Measurements from ENCODE around the gene SLC39A1. TPM values are rescaled to one million over a fixed set of nuclear protein-coding genes. Genes with fewer than 3 reads are reported as not detected.

Gene SLC39A1
- total and polyA plus RNA-seq, 2 of the 4 experiments (the other 2 are of a cell fraction), result 89.1 to 97.7 TPM

DNA sequence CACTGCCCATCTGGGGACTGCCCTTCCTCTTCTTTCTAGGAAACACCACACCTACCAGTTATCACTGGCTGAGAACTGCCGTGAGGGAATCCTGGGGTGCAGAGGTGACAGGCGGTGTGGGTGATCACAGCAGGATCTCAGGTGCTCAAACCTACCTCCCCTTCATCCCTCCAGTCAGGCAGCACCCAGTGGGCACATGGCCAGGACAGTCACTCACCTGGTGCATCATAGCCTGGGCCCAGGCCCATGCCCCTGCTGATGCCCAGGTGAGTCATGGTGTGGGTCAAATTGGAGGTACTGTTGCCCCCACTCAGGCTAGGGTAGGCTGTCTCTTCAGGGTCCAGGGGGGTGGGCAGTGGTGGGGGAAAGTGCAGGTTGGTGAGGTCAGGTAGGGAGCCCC lies 11.5 kb downstream of the SLC39A1 start:
- no CpG with 5 or more reads among the region's 2 CpGs for WGBS, 2 experiments (ENCODE audit: extremely low coverage in 2 of 2, insufficient read length in 1 of 2)
- CTCF ChIA-PET, result no interaction called here
- intact Hi-C loops (cut with micrococcal nuclease), result no loop called here

More for the DNA sequence above, 11.5 kb downstream of the SLC39A1 start:
- Histone ChIP-seq H3K27ac (ENCODE audit: insufficient read depth, low read length) (no peak overlapping the region), H3K56ac (ENCODE audit: extremely low read depth, insufficient read depth, low read length) (no peak overlapping the region), H3K4ac (ENCODE audit: low read depth, low read length) (no peak overlapping the region), H4K5ac (ENCODE audit: low read depth, low read length) (no peak overlapping the region), H3K36me3 (ENCODE audit: control insufficient read depth, insufficient read depth, low read length) (peaks cover 53% of the 10 kb centered on the region), H4K8ac (ENCODE audit: low read depth in 2 of 2, low read length in 2 of 2) (no peak overlapping the region), H2BK15ac (ENCODE audit: low read depth, low read length) (no peak overlapping the region), H2AK9ac (replicated peaks; ENCODE audit: low read depth, low read length, poor library complexity) (no peak overlapping the region), H3K4me3 (ENCODE audit: insufficient read depth, low read depth, low read length) (no peak overlapping the region), H3K23ac (ENCODE audit: low read depth, low read length) (no peak overlapping the region), H2AK5ac (ENCODE audit: low read depth, low read length) (no peak overlapping the region), H3K14ac (replicated peaks; ENCODE audit: low read depth, low read length) (no peak overlapping the region), H2AFZ (replicated peaks; ENCODE audit: low read length, poor library complexity) (peak overlapping the region; percentile 39), H3K79me1 (ENCODE audit: low read depth in 1 of 2, low read length in 2 of 2) (peaks cover 24 to 57% of the 10 kb centered on the region in 2 experiments), H3K9ac (ENCODE audit: low read depth, low read length) (no peak overlapping the region), H3K4me1 (ENCODE audit: control insufficient read depth, insufficient read depth, low read length) (peaks cover 9% of the 10 kb centered on the region), H2BK20ac (ENCODE audit: low read depth, low read length) (no peak overlapping the region), H3K9me3 (ENCODE audit: control insufficient read depth, insufficient read depth, low read length) (no peaks in the 10 kb centered on the region), H4K20me1 (ENCODE audit: insufficient read depth, low read length) (peaks cover 35% of the 10 kb centered on the region), H2BK120ac (ENCODE audit: low read depth, low read length) (no peak overlapping the region), H3K27me3 (ENCODE audit: control insufficient read depth, insufficient read depth, low read length) (no peaks in the 10 kb centered on the region), H3K18ac (ENCODE audit: low read depth, low read length) (no peak overlapping the region), H4K91ac (ENCODE audit: insufficient read depth, low read depth, low read length) (no peak overlapping the region), H3K9me1 (ENCODE audit: insufficient read depth, low read length) (peaks cover 11% of the 10 kb centered on the region; the same call in 1 of the 2 replicates), H3K4me2 (ENCODE audit: low read depth, low read length) (no peak overlapping the region), H2BK5ac (ENCODE audit: low read depth, low read length, poor library complexity, severe bottlenecking) (no peak overlapping the region)
- POLR2A ChIA-PET (ENCODE audit: unreplicated experiment), result no interaction called here
- dilution Hi-C loops (cut with HindIII; ENCODE audit: low sequenced_read_pairs, unreplicated experiment), result no loop called here
- BruUV-seq (replicated peaks), result no TSS peak
- DNase-seq (no peak), ATAC-seq (ENCODE audit: low read depth) (no peak)
- TF ChIP-seq, protein P1, sequence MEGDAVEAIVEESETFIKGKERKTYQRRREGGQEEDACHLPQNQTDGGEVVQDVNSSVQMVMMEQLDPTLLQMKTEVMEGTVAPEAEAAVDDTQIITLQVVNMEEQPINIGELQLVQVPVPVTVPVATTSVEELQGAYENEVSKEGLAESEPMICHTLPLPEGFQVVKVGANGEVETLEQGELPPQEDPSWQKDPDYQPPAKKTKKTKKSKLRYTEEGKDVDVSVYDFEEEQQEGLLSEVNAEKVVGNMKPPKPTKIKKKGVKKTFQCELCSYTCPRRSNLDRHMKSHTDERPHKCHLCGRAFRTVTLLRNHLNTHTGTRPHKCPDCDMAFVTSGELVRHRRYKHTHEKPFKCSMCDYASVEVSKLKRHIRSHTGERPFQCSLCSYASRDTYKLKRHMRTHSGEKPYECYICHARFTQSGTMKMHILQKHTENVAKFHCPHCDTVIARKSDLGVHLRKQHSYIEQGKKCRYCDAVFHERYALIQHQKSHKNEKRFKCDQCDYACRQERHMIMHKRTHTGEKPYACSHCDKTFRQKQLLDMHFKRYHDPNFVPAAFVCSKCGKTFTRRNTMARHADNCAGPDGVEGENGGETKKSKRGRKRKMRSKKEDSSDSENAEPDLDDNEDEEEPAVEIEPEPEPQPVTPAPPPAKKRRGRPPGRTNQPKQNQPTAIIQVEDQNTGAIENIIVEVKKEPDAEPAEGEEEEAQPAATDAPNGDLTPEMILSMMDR (conservative IDR thresholded peaks at IDR 0.05; ENCODE audit: low read depth, low read length), result no peak
- TF ChIP-seq POLR2A (IDR thresholded peaks at IDR 0.05; ENCODE audit: low read depth, low read length), result no peak
- TF ChIP-seq, protein P2, sequence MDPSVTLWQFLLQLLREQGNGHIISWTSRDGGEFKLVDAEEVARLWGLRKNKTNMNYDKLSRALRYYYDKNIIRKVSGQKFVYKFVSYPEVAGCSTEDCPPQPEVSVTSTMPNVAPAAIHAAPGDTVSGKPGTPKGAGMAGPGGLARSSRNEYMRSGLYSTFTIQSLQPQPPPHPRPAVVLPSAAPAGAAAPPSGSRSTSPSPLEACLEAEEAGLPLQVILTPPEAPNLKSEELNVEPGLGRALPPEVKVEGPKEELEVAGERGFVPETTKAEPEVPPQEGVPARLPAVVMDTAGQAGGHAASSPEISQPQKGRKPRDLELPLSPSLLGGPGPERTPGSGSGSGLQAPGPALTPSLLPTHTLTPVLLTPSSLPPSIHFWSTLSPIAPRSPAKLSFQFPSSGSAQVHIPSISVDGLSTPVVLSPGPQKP (IDR thresholded peaks at IDR 0.05; ENCODE audit: borderline replicate concordance, low read depth, low read length), result no peak
- TF ChIP-seq MAFK (IDR thresholded peaks at IDR 0.05; ENCODE audit: low read depth, low read length), result no peak
- TF ChIP-seq MXI1 (IDR thresholded peaks at IDR 0.05; ENCODE audit: borderline replicate concordance, low read depth, low read length), result no peak
- no peak for TF ChIP-seq CEBPB (IDR thresholded peaks at IDR 0.05; ENCODE audit: low read depth, low read length)
- TF ChIP-seq, protein P3, sequence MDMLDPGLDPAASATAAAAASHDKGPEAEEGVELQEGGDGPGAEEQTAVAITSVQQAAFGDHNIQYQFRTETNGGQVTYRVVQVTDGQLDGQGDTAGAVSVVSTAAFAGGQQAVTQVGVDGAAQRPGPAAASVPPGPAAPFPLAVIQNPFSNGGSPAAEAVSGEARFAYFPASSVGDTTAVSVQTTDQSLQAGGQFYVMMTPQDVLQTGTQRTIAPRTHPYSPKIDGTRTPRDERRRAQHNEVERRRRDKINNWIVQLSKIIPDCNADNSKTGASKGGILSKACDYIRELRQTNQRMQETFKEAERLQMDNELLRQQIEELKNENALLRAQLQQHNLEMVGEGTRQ (IDR thresholded peaks at IDR 0.05; ENCODE audit: low read depth, low read length), result no peak
- TF ChIP-seq MAZ (IDR thresholded peaks at IDR 0.05; ENCODE audit: borderline replicate concordance, low read depth, low read length), result no peak
- TF ChIP-seq CHD1 (IDR thresholded peaks at IDR 0.05; ENCODE audit: low read depth, low read length), result no peak
- TF ChIP-seq RFX5 (IDR thresholded peaks at IDR 0.05; ENCODE audit: low read depth, low read length), result no peak
- TF ChIP-seq FOS (IDR thresholded peaks at IDR 0.05; ENCODE audit: low read depth, low read length), result no peak
- TF ChIP-seq NFE2L2 (IDR thresholded peaks at IDR 0.05; ENCODE audit: low read depth, low read length), result no peak
- no peak for TF ChIP-seq BHLHE40 (IDR thresholded peaks at IDR 0.05; ENCODE audit: low read depth, low read length)
- TF ChIP-seq RCOR1 (IDR thresholded peaks at IDR 0.05; ENCODE audit: insufficient replicate concordance, low read length), result no peak
- no peak for TF ChIP-seq RAD21 (IDR thresholded peaks at IDR 0.05; ENCODE audit: low read length)
- TF ChIP-seq SMC3 (IDR thresholded peaks at IDR 0.05; ENCODE audit: low read depth, low read length), result no peak
- in situ Hi-C loops (cut with MboI; ENCODE audit: low sequenced_read_pairs), result loop anchor here (25.0 kb wide), 1 partner anchor 414 kb away; the partner anchor contains the start of genes S100A3, S100A4, S100A5 and S100A6
